ENCODE measurements around the gene VAMP2. TPM values are rescaled to one million over a fixed set of nuclear protein-coding genes. Genes with fewer than 3 reads are reported as not detected.

The VAMP2 gene
- total RNA-seq, 1 donor from 2014 or later, result 46.4 TPM

GRCh38 chr17:8116776-8117175, 46.0 kb downstream of the VAMP2 start:
- no peak for DNase-seq (ENCODE audit: low spot score, unreplicated experiment)

GRCh38 chr17:8110907-8111306, 51.8 kb downstream of the VAMP2 start:
- no peaks in the 10 kb centered on the region for H3K9me3 Mint-ChIP-seq (ENCODE audit: low read depth)
- no peak for DNase-seq (ENCODE audit: low spot score, unreplicated experiment)
- no peak for TF ChIP-seq CTCF (IDR thresholded peaks at IDR 0.05; ENCODE audit: unreplicated experiment)
- H3K27ac Mint-ChIP-seq, result no peak overlapping the region
- no peaks in the 10 kb centered on the region for H3K4me1 Mint-ChIP-seq (ENCODE audit: low read depth)
- peak overlapping the region; percentile 37 for H3K4me3 Mint-ChIP-seq (ENCODE audit: low read depth)
- no peaks in the 10 kb centered on the region for H3K36me3 Mint-ChIP-seq (ENCODE audit: insufficient read depth)
- H3K27me3 Mint-ChIP-seq, result peaks cover 75% of the 10 kb centered on the region

More at GRCh38 chr17:8116776-8117175, 46.0 kb downstream of the VAMP2 start:
- no peak overlapping the region for H3K27ac Mint-ChIP-seq
- peaks cover 12% of the 10 kb centered on the region for H3K4me1 Mint-ChIP-seq (ENCODE audit: low read depth)
- H3K9me3 Mint-ChIP-seq (ENCODE audit: low read depth), result no peaks in the 10 kb centered on the region
- no peak for TF ChIP-seq CTCF (IDR thresholded peaks at IDR 0.05; ENCODE audit: unreplicated experiment)
- H3K4me3 Mint-ChIP-seq (ENCODE audit: low read depth), result no peak overlapping the region
- H3K27me3 Mint-ChIP-seq, result peaks cover 70% of the 10 kb centered on the region
- H3K36me3 Mint-ChIP-seq (ENCODE audit: insufficient read depth), result peaks cover 1% of the 10 kb centered on the region

GRCh38 chr17:8110456-8110804, 52.3 kb downstream of the VAMP2 start:
- Mint-ChIP-seq H3K9me3 (ENCODE audit: low read depth) (no peaks in the 10 kb centered on the region), H3K27me3 (peaks cover 73% of the 10 kb centered on the region), H3K4me1 (ENCODE audit: low read depth) (no peaks in the 10 kb centered on the region), H3K36me3 (ENCODE audit: insufficient read depth) (no peaks in the 10 kb centered on the region), H3K27ac (no peak overlapping the region), H3K4me3 (ENCODE audit: low read depth) (peak overlapping the region; percentile 37)
- no peak for TF ChIP-seq CTCF (IDR thresholded peaks at IDR 0.05; ENCODE audit: unreplicated experiment)
- DNase-seq (ENCODE audit: low spot score, unreplicated experiment), result no peak

GRCh38 chr17:8109661-8110455, 52.9 kb downstream of the VAMP2 start:
- TF ChIP-seq CTCF (IDR thresholded peaks at IDR 0.05; ENCODE audit: unreplicated experiment), result peak; percentile 96
- Mint-ChIP-seq H3K36me3 (ENCODE audit: insufficient read depth) (no peaks in the 10 kb centered on the region), H3K9me3 (ENCODE audit: low read depth) (no peaks in the 10 kb centered on the region), H3K27me3 (peaks cover 73% of the 10 kb centered on the region), H3K27ac (no peak overlapping the region), H3K4me1 (ENCODE audit: low read depth) (no peaks in the 10 kb centered on the region), H3K4me3 (ENCODE audit: low read depth) (peak overlapping the region; percentile 74)
- DNase-seq (ENCODE audit: low spot score, unreplicated experiment), result peak; percentile 84

Small RNA genes lying within 50 kb of the gene (microRNA-seq; reads per million reads assigned to microRNA genes)
- 26.9 reads per million, percentile 35 among the genes with 10 or more reads in this experiment for gene MIR4521 (ENCODE audit: borderline number of aligned reads, unreplicated experiment)
- gene MIR6883 (ENCODE audit: borderline number of aligned reads, unreplicated experiment), result not detected

Other genes starting within 250 kb of the VAMP2 start
- gene RNF227, start 246.7 kb downstream of the VAMP2 start, total RNA-seq, result 1.8 and 2.3 TPM in 2 replicates
- 6.0 and 6.4 TPM in 2 replicates for gene KCNAB3, start 233.1 kb downstream of the VAMP2 start, total RNA-seq
- 139 and 141 TPM in 2 replicates for gene TRAPPC1, start 231.0 kb downstream of the VAMP2 start, total RNA-seq
- 47.7 and 51.6 TPM in 2 replicates for gene CNTROB, start 230.7 kb downstream of the VAMP2 start, total RNA-seq
- gene GUCY2D, start 160.3 kb downstream of the VAMP2 start, total RNA-seq, result not detected in 2 replicates
- not detected in 2 replicates for gene ALOX15B, start 123.9 kb downstream of the VAMP2 start, total RNA-seq
- gene ALOX12B, start 75.2 kb downstream of the VAMP2 start, total RNA-seq, result 0.41 and 0.60 TPM in 2 replicates
- not detected in 2 replicates for gene ALOXE3, start 44.4 kb downstream of the VAMP2 start, total RNA-seq
- 0.47 TPM in 1 of 2 replicates, not detected in the other for gene HES7, start 38.8 kb downstream of the VAMP2 start, total RNA-seq
- 37.2 and 40.8 TPM in 2 replicates for gene PER1, start 10.5 kb downstream of the VAMP2 start, total RNA-seq
- 24.6 and 28.1 TPM in 2 replicates for gene TMEM107, start 13.4 kb upstream of the VAMP2 start, total RNA-seq
- gene BORCS6, start 27.2 kb upstream of the VAMP2 start, total RNA-seq, result 5.2 and 5.3 TPM in 2 replicates
- gene AURKB, start 47.6 kb upstream of the VAMP2 start, total RNA-seq, result 52.7 and 54.9 TPM in 2 replicates
- gene CTC1, start 85.1 kb upstream of the VAMP2 start, total RNA-seq, result 86.5 and 97.0 TPM in 2 replicates
- gene PFAS, start 86.3 kb upstream of the VAMP2 start, total RNA-seq, result 110 and 112 TPM in 2 replicates
- 31.2 and 33.6 TPM in 2 replicates for gene RANGRF, start 125.7 kb upstream of the VAMP2 start, total RNA-seq
- 4.2 TPM in 2 replicates for gene SLC25A35, start 132.5 kb upstream of the VAMP2 start, total RNA-seq
- gene ARHGEF15, start 147.3 kb upstream of the VAMP2 start, total RNA-seq, result 0.22 and 0.27 TPM in 2 replicates
- not detected in 2 replicates for gene ODF4, start 176.9 kb upstream of the VAMP2 start, total RNA-seq
- 1,699 and 1,778 TPM in 2 replicates for gene RPL26, start 220.2 kb upstream of the VAMP2 start, total RNA-seq
- not detected in 2 replicates for gene RNF222, start 234.9 kb upstream of the VAMP2 start, total RNA-seq